DND-41 (cell line): ENCODE data around the gene DNAH5.
"Not testable (repeated sequence)": the region's sequence is repeated elsewhere in the genome, so short reads cannot be mapped to it uniquely, and the experiment has no call there.

Source experiments
- ATAC-seq: fragments of 200-7000 bp; cut with Tn5 transposase; 3 replicates; pipeline ENCODE4 v1.9.1; 2021; ENCODE audit warnings: low read depth; ENCODE audit not compliant: insufficient read depth
- DNase-seq: peaks from one replicate; pipeline ENCODE4 v3.0.0-alpha.2; 2020
- H2AFZ ChIP-seq: 2 replicates; pipeline ENCODE4 v1.6.0; 2012; ENCODE audit warnings: low read depth, low read length
- H3K27ac ChIP-seq: 2 replicates; pipeline ENCODE4 v1.5.1; 2012; ENCODE audit warnings: low read length, inconsistent platforms
- H3K27me3 ChIP-seq: fragments of 200-600 bp; sonication (generic); 2 replicates; pipeline ENCODE4 v1.6.0; 2012; ENCODE audit warnings: low read length, mild to moderate bottlenecking, inconsistent platforms; ENCODE audit not compliant: insufficient read depth, poor library complexity
- H3K36me3 ChIP-seq: 2 replicates; pipeline ENCODE4 v1.5.1; 2012; ENCODE audit warnings: low read length, inconsistent platforms; ENCODE audit not compliant: insufficient read depth
- H3K4me1 ChIP-seq: 2 replicates; pipeline ENCODE4 v1.5.1; 2012; ENCODE audit warnings: mild to moderate bottlenecking, low read length; ENCODE audit not compliant: insufficient read depth
- H3K4me2 ChIP-seq: 2 replicates; pipeline ENCODE4 v1.6.0; 2012; ENCODE audit warnings: mild to moderate bottlenecking, moderate library complexity, low read length, inconsistent platforms; ENCODE audit not compliant: insufficient read depth
- H3K4me3 ChIP-seq, 2 experiments: fragments of 200-600 bp in 1 of 2; shearing (Covaris generic) in 1 of 2; 2 replicates each; pipeline ENCODE4 v1.5.1; 2012 to 2016; ENCODE audit warnings: inconsistent platforms in 2 of 2, low read length in 2 of 2, mild to moderate bottlenecking in 2 of 2, low read depth in 1 of 2, moderate library complexity in 1 of 2
- H3K79me2 ChIP-seq: 2 replicates; pipeline ENCODE4 v1.6.0; 2012; ENCODE audit warnings: low read length, inconsistent platforms; ENCODE audit not compliant: insufficient read depth
- H3K9ac ChIP-seq: 2 replicates; pipeline ENCODE4 v1.6.0; 2012; ENCODE audit warnings: low read depth, mild to moderate bottlenecking, inconsistent platforms, low read length, moderate library complexity
- H3K9me3 ChIP-seq: 2 replicates; pipeline ENCODE4 v1.5.1; 2012; ENCODE audit warnings: low read length, moderate library complexity, mild to moderate bottlenecking, inconsistent platforms; ENCODE audit not compliant: insufficient read depth, severe bottlenecking
- H4K20me1 ChIP-seq: 2 replicates; pipeline ENCODE4 v1.6.0; 2012; ENCODE audit warnings: low read length; ENCODE audit not compliant: insufficient read depth
- EZH2 ChIP-seq: IDR thresholded peaks from 3 replicates; pipeline ENCODE4 v1.6.1; 2012; ENCODE audit warnings: borderline replicate concordance, low read depth, mild to moderate bottlenecking, moderate library complexity, low read length, inconsistent platforms; ENCODE audit not compliant: severe bottlenecking
- TF ChIP-seq, protein P1 (sequence below): IDR thresholded peaks from 2 replicates; pipeline ENCODE4 v1.5.1; 2012; ENCODE audit warnings: borderline replicate concordance, low read length, moderate library complexity, mild to moderate bottlenecking; ENCODE audit not compliant: poor library complexity, severe bottlenecking; ENCODE audit errors: extremely low read depth

The DNAH5 gene

GRCh38 chr5:13804336-13804735 lies 140.2 kb downstream of the DNAH5 start:
- Histone ChIP-seq H3K4me1 (no peaks in the 10 kb centered on the region), H2AFZ (no peak overlapping the region), H4K20me1 (no peaks in the 10 kb centered on the region), H3K27me3 (no peaks in the 10 kb centered on the region), H3K27ac (no peak overlapping the region), H3K9ac (no peak overlapping the region), H3K79me2 (no peaks in the 10 kb centered on the region), H3K4me3 (no peak overlapping the region), H3K36me3 (no peaks in the 10 kb centered on the region), H3K9me3 (no peaks in the 10 kb centered on the region), H3K4me2 (no peak overlapping the region)
- TF ChIP-seq, protein P1, sequence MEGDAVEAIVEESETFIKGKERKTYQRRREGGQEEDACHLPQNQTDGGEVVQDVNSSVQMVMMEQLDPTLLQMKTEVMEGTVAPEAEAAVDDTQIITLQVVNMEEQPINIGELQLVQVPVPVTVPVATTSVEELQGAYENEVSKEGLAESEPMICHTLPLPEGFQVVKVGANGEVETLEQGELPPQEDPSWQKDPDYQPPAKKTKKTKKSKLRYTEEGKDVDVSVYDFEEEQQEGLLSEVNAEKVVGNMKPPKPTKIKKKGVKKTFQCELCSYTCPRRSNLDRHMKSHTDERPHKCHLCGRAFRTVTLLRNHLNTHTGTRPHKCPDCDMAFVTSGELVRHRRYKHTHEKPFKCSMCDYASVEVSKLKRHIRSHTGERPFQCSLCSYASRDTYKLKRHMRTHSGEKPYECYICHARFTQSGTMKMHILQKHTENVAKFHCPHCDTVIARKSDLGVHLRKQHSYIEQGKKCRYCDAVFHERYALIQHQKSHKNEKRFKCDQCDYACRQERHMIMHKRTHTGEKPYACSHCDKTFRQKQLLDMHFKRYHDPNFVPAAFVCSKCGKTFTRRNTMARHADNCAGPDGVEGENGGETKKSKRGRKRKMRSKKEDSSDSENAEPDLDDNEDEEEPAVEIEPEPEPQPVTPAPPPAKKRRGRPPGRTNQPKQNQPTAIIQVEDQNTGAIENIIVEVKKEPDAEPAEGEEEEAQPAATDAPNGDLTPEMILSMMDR, result no peak
- TF ChIP-seq EZH2, result no peak
- DNase-seq, result no peak
- ATAC-seq, result no peak

DNA sequence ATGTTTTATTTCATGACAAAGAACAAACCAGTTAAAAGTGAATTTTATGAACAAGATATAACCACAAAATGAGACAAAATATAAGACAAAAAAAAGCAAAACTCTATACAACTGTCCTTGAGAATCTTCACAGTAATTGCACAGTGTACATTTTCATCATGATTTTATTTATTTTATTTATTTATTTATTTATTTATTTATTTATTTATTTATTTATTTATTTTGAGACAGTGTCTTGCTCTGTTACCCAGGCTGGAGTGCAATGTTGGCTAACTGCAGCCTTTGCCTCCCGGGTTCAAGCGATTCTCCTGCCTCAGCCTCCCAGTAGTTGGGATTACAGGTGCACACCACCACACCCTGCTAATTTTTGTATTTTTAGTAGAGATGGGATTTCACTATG lies 145.9 kb downstream of the DNAH5 start:
- H3K27me3 ChIP-seq, ATAC-seq, H3K4me1 ChIP-seq, H3K36me3 ChIP-seq, H2AFZ ChIP-seq, H4K20me1 ChIP-seq, H3K27ac ChIP-seq, H3K4me2 ChIP-seq, H3K9me3 ChIP-seq, H3K4me3 ChIP-seq, DNase-seq, H3K79me2 ChIP-seq, H3K9ac ChIP-seq: not testable (repeated sequence)

DNA sequence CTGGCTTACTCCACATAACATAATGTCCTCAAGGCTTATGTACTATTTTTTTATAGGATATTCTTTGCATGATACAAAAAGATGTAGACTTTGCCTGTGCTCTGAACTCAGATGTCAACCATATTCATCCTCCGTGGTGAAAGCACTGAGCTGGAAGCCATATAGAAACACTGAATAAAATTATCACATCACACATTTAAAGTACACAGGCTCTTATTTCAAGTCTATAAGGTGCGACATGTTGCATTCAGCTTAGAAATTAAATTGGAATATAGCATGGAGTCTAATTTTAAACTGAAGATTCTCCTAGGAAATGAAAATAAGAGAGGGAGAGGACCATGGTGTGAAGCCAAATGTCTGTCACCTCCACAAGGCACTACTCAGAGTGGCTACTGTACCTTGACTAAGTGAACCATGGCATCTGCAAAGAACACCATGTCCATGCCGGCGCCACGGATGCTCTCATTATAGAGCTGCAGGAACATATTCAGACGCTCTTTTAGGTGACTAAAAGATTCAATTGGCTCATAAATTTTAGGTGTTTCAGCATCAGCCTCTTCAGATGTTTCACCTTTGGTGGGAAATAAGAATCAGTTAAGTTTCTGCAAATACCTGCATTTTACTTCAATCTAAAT lies 158.6 kb downstream of the DNAH5 start:
- no peak overlapping the region for H3K4me2 ChIP-seq
- no peak for ATAC-seq
- no peaks in the 10 kb centered on the region for H3K79me2 ChIP-seq
- DNase-seq, result no peak
- H3K27ac ChIP-seq, result no peak overlapping the region
- H4K20me1 ChIP-seq, result no peaks in the 10 kb centered on the region
- no peaks in the 10 kb centered on the region for H3K36me3 ChIP-seq
- H3K27me3 ChIP-seq, result no peaks in the 10 kb centered on the region
- no peak overlapping the region for H3K9ac ChIP-seq
- TF ChIP-seq, protein P1, result no peak
- no peak for TF ChIP-seq EZH2
- no peak overlapping the region for H3K4me3 ChIP-seq
- no peak overlapping the region for H2AFZ ChIP-seq
- no peaks in the 10 kb centered on the region for H3K4me1 ChIP-seq
- H3K9me3 ChIP-seq, result no peaks in the 10 kb centered on the region

GRCh38 chr5:13783726-13784125 lies 160.8 kb downstream of the DNAH5 start:
- H3K27ac ChIP-seq, result no peak overlapping the region
- ATAC-seq, result no peak
- DNase-seq, result no peak
- H3K36me3 ChIP-seq, result no peaks in the 10 kb centered on the region
- no peaks in the 10 kb centered on the region for H3K9me3 ChIP-seq
- H3K4me2 ChIP-seq, result no peak overlapping the region
- TF ChIP-seq, protein P1, result no peak
- no peak for TF ChIP-seq EZH2
- H3K9ac ChIP-seq, result no peak overlapping the region
- H2AFZ ChIP-seq, result no peak overlapping the region
- no peaks in the 10 kb centered on the region for H3K79me2 ChIP-seq
- no peaks in the 10 kb centered on the region for H3K4me1 ChIP-seq
- H3K4me3 ChIP-seq, result no peak overlapping the region
- no peaks in the 10 kb centered on the region for H3K27me3 ChIP-seq
- H4K20me1 ChIP-seq, result no peaks in the 10 kb centered on the region
